H9 (cell line): ENCODE results near the gene RNASET2. TPM values are rescaled to one million over a fixed set of nuclear protein-coding genes. Genes with fewer than 3 reads are reported as not detected.

Source experiments
- DNase-seq: peaks from one replicate; pipeline ENCODE4 v3.0.0-alpha.2; 2017
- H2AFZ ChIP-seq: one replicate; pipeline ENCODE4 v1.6.1; 2013; ENCODE audit warnings: mild to moderate bottlenecking, low read length, control low read depth, moderate library complexity
- H2AK5ac ChIP-seq: 2 replicates; pipeline ENCODE4 v1.6.1; 2013; ENCODE audit warnings: low read length, control low read depth, mixed read lengths; ENCODE audit not compliant: insufficient read length
- H2BK120ac ChIP-seq: one replicate; pipeline ENCODE4 v1.6.1; 2013; ENCODE audit warnings: low read depth, mild to moderate bottlenecking, low read length, control low read depth, inconsistent platforms; ENCODE audit not compliant: poor library complexity, severe bottlenecking
- H2BK12ac ChIP-seq: 2 replicates; pipeline ENCODE4 v1.6.1; 2013; ENCODE audit warnings: low read length, control low read depth, mixed read lengths, low read depth; ENCODE audit not compliant: insufficient read length
- H2BK15ac ChIP-seq: 2 replicates; pipeline ENCODE4 v1.6.1; 2013; ENCODE audit warnings: low read depth, low read length, control low read depth
- H2BK20ac ChIP-seq: one replicate; pipeline ENCODE4 v1.6.1; 2013; ENCODE audit warnings: low read depth, mild to moderate bottlenecking, low read length, control low read depth, inconsistent platforms; ENCODE audit not compliant: poor library complexity, severe bottlenecking
- H2BK5ac ChIP-seq: 2 replicates; pipeline ENCODE4 v1.6.1; 2013; ENCODE audit warnings: low read length, control low read depth, mixed read lengths; ENCODE audit not compliant: insufficient read length
- H3K14ac ChIP-seq: 2 replicates; pipeline ENCODE4 v1.6.1; 2013; ENCODE audit warnings: low read length, control low read depth; ENCODE audit not compliant: insufficient read depth
- H3K18ac ChIP-seq: 2 replicates; pipeline ENCODE4 v1.6.1; 2013; ENCODE audit warnings: low read depth, mild to moderate bottlenecking, mixed read lengths, low read length, control low read depth; ENCODE audit not compliant: insufficient read length
- H3K23ac ChIP-seq: 2 replicates; pipeline ENCODE4 v1.6.1; 2013; ENCODE audit warnings: low read length, control low read depth, mixed read lengths, low read depth; ENCODE audit not compliant: insufficient read length
- H3K23me2 ChIP-seq: 2 replicates; pipeline ENCODE4 v1.6.1; 2013; ENCODE audit warnings: low read depth, mild to moderate bottlenecking, mixed read lengths, low read length, control low read depth; ENCODE audit not compliant: insufficient read length, poor library complexity, severe bottlenecking
- H3K27ac ChIP-seq: 2 replicates; pipeline ENCODE4 v1.5.1; 2013; ENCODE audit warnings: low read length, control low read depth, mixed read lengths, low read depth; ENCODE audit not compliant: insufficient read length
- H3K27me3 ChIP-seq: 2 replicates; pipeline ENCODE4 v1.6.1; 2013; ENCODE audit warnings: low read length, control low read depth, inconsistent platforms; ENCODE audit not compliant: insufficient read depth
- H3K4ac ChIP-seq: 2 replicates; pipeline ENCODE4 v1.6.1; 2013; ENCODE audit warnings: low read depth, mild to moderate bottlenecking, control low read depth, inconsistent platforms, low read length, moderate library complexity
- H3K4me1 ChIP-seq: 2 replicates; pipeline ENCODE4 v1.6.1; 2013; ENCODE audit warnings: low read length, control low read depth, inconsistent platforms; ENCODE audit not compliant: insufficient read depth
- H3K4me2 ChIP-seq: 2 replicates; pipeline ENCODE4 v1.6.1; 2013; ENCODE audit warnings: low read length, control low read depth, mixed read lengths; ENCODE audit not compliant: insufficient read length, insufficient read depth
- H3K56ac ChIP-seq: 2 replicates; pipeline ENCODE4 v1.6.1; 2013; ENCODE audit warnings: low read depth, mild to moderate bottlenecking, mixed read lengths, low read length, control low read depth; ENCODE audit not compliant: insufficient read length
- H3K79me1 ChIP-seq: 2 replicates; pipeline ENCODE4 v1.6.1; 2013; ENCODE audit warnings: low read depth, mild to moderate bottlenecking, moderate library complexity, low read length, control low read depth, inconsistent platforms; ENCODE audit not compliant: insufficient read depth, poor library complexity, severe bottlenecking
- H3K79me2 ChIP-seq: 2 replicates; pipeline ENCODE4 v1.6.1; 2013; ENCODE audit warnings: low read length, control low read depth, inconsistent platforms; ENCODE audit not compliant: insufficient read depth
- H3K9ac ChIP-seq: 2 replicates; pipeline ENCODE4 v1.6.1; 2013; ENCODE audit warnings: low read length, control low read depth, mixed read lengths; ENCODE audit not compliant: insufficient read length; ENCODE audit errors: extremely low read depth
- H3K9me3 ChIP-seq: one replicate; pipeline ENCODE4 v1.6.1; 2013; ENCODE audit warnings: low read depth, low read length, inconsistent platforms; ENCODE audit not compliant: control insufficient read depth
- H3T11ph ChIP-seq: one replicate; pipeline ENCODE4 v1.6.1; 2013; ENCODE audit warnings: mild to moderate bottlenecking, low read length, control low read depth, inconsistent platforms
- H4K20me1 ChIP-seq: one replicate; pipeline ENCODE4 v1.6.1; 2013; ENCODE audit not compliant: control insufficient read depth, insufficient read length, insufficient read depth
- H4K5ac ChIP-seq: 2 replicates; pipeline ENCODE4 v1.6.1; 2013; ENCODE audit warnings: low read depth, mild to moderate bottlenecking, mixed read lengths, low read length, control low read depth; ENCODE audit not compliant: insufficient read length
- H4K8ac ChIP-seq: replicated peaks from 2 replicates; pipeline ENCODE4 v1.6.1; 2013; ENCODE audit warnings: low read length, control low read depth, mixed read lengths, low read depth; ENCODE audit not compliant: insufficient read length
- H4K91ac ChIP-seq: 2 replicates; pipeline ENCODE4 v1.6.1; 2013; ENCODE audit warnings: low read depth, mild to moderate bottlenecking, moderate library complexity, mixed read lengths, low read length, control low read depth; ENCODE audit not compliant: insufficient read length
- H3K27ac Mint-ChIP-seq, 3 experiments: 2 replicates in 2 of 3; 3 replicates in 1 of 3; pipeline ENCODE4 v1.8.0; 2020 to 2021; ENCODE audit warnings: mixed read lengths in 3 of 3, mild to moderate bottlenecking in 1 of 3, moderate library complexity in 1 of 3
- H3K27me3 Mint-ChIP-seq: 2 replicates; pipeline ENCODE4 v1.8.0; 2021; ENCODE audit warnings: low read depth, mild to moderate bottlenecking, moderate library complexity, mixed read lengths
- H3K36me3 Mint-ChIP-seq, 3 experiments: 2 replicates in 2 of 3; 3 replicates in 1 of 3; pipeline ENCODE4 v1.8.0; 2020 to 2021; ENCODE audit warnings: low read depth in 3 of 3, mixed read lengths in 3 of 3; ENCODE audit not compliant: insufficient read depth in 1 of 3
- H3K4me1 Mint-ChIP-seq, 2 experiments: 2 replicates each; pipeline ENCODE4 v1.8.0; 2020; ENCODE audit warnings: mixed read lengths in 2 of 2
- H3K4me3 Mint-ChIP-seq, 2 experiments: 2 replicates in 1 of 2; 3 replicates in 1 of 2; pipeline ENCODE4 v1.8.0; 2020 to 2021; ENCODE audit warnings: mild to moderate bottlenecking in 2 of 2, mixed read lengths in 2 of 2, moderate library complexity in 1 of 2
- H3K9me3 Mint-ChIP-seq, 2 experiments: 2 replicates in 1 of 2; 3 replicates in 1 of 2; pipeline ENCODE4 v1.8.0; 2020; ENCODE audit warnings: mild to moderate bottlenecking in 2 of 2, mixed read lengths in 2 of 2, moderate library complexity in 1 of 2
- WGBS: extraction: QIAGEN DNeasy Blood & Tissue Kit; methylation state at CpG from one replicate; pipeline ENCODE4 v1.1.7; 2013; ENCODE audit warnings: missing lambda C conversion rate, low lambda C conversion rate, mixed read lengths; ENCODE audit not compliant: insufficient read length; ENCODE audit errors: extremely low coverage; 5-methylcytosine and 5-hydroxymethylcytosine counted together
- total RNA-seq: library from RNA; stranded (reverse); gene quantifications from 2 replicates; pipeline ENCODE4 v1.2.1, GENCODE V29; 2021
- TF ChIP-seq, protein P1 (sequence below): fragments of 200-600 bp; sonication (generic); conservative IDR thresholded peaks from 3 replicates; pipeline ENCODE4 v1.8.0; 2021; ENCODE audit warnings: antibody characterized with exemption, mild to moderate bottlenecking

RNASET2 gene
- total RNA-seq, 1 experiment from 2014 or later = 28.2 TPM

- H3K14ac ChIP-seq = 0 out of 2 replicates have a peak overlapping the region, but pooled peaks have one; percentile 32
- H3K23ac ChIP-seq = no peak overlapping the region
- H4K5ac ChIP-seq = no peak overlapping the region
- H3K4me1 ChIP-seq = no peaks in the 10 kb centered on the region; the same call in 1 of the 2 replicates
- H2BK120ac ChIP-seq = no peak overlapping the region
- 0 out of 7 replicates have a peak overlapping the region, but pooled peaks of 1 of the 3 experiments have one; percentile 25 for H3K27ac Mint-ChIP-seq
- WGBS = no CpG with 5 or more reads among the region's 53 CpGs
- peaks cover 38% of the 10 kb centered on the region for H3K27me3 Mint-ChIP-seq
- peaks cover 17 to 20% of the 10 kb centered on the region in 2 experiments for H3K4me1 Mint-ChIP-seq
- no peak overlapping the region for H3K4me3 Mint-ChIP-seq
- H3K79me1 ChIP-seq = no peaks in the 10 kb centered on the region
- TF ChIP-seq, protein P1, sequence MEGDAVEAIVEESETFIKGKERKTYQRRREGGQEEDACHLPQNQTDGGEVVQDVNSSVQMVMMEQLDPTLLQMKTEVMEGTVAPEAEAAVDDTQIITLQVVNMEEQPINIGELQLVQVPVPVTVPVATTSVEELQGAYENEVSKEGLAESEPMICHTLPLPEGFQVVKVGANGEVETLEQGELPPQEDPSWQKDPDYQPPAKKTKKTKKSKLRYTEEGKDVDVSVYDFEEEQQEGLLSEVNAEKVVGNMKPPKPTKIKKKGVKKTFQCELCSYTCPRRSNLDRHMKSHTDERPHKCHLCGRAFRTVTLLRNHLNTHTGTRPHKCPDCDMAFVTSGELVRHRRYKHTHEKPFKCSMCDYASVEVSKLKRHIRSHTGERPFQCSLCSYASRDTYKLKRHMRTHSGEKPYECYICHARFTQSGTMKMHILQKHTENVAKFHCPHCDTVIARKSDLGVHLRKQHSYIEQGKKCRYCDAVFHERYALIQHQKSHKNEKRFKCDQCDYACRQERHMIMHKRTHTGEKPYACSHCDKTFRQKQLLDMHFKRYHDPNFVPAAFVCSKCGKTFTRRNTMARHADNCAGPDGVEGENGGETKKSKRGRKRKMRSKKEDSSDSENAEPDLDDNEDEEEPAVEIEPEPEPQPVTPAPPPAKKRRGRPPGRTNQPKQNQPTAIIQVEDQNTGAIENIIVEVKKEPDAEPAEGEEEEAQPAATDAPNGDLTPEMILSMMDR = no peak
- H3K9ac ChIP-seq = no peak overlapping the region
- DNase-seq = no peak
- no peak overlapping the region for H2BK15ac ChIP-seq
- H3K27me3 ChIP-seq = no peaks in the 10 kb centered on the region
- no peak overlapping the region for H3T11ph ChIP-seq
- H3K56ac ChIP-seq = no peak overlapping the region
- no peak overlapping the region for H2BK5ac ChIP-seq
- no peak overlapping the region for H2AFZ ChIP-seq
- H3K18ac ChIP-seq = no peak overlapping the region
- H4K91ac ChIP-seq = no peak overlapping the region
- no peak overlapping the region for H3K4ac ChIP-seq
- no peaks in the 10 kb centered on the region; a peak in 1 of 5 replicates for H3K9me3 Mint-ChIP-seq
- no peaks in the 10 kb centered on the region for H3K23me2 ChIP-seq
- no peak overlapping the region for H2BK20ac ChIP-seq
- H2AK5ac ChIP-seq = no peak overlapping the region
- H4K8ac ChIP-seq = no peak overlapping the region
- H3K79me2 ChIP-seq = no peaks in the 10 kb centered on the region
- no peaks in the 10 kb centered on the region for H4K20me1 ChIP-seq
- no peak overlapping the region for H3K27ac ChIP-seq
- no peaks in the 10 kb centered on the region for H3K9me3 ChIP-seq
- no peak overlapping the region for H2BK12ac ChIP-seq
- H3K36me3 Mint-ChIP-seq = no peaks in the 10 kb centered on the region
- H3K4me2 ChIP-seq = no peak overlapping the region
These were observed 55.3 kb downstream of the RNASET2 start for GRCh38 chr6:166900956-166901607.
